Cardiac muscle cell (in vitro differentiated cells and primary cell): ENCODE results near the gene ATPAF2. TPM values are rescaled to one million over a fixed set of nuclear protein-coding genes. Genes with fewer than 3 reads are reported as not detected.

Experiments
- DNase-seq, 2 donors: peaks; one replicate each; pipeline versions ENCODE4 v3.0.0 to v3.0.0-alpha.2; 2010 to 2017; ENCODE audit warnings: low read depth in 1 of 2, low spot score in 1 of 2
- H3K27ac ChIP-seq: fragments of 200-600 bp; sonication (generic); 2 replicates; pipeline ENCODE4 v1.5.1; 2016
- H3K27me3 ChIP-seq: fragments of 200-600 bp; sonication (generic); 2 replicates; pipeline ENCODE4 v1.6.0; 2016; ENCODE audit warnings: control low read depth
- H3K36me3 ChIP-seq: fragments of 200-600 bp; sonication (generic); 2 replicates; pipeline ENCODE4 v1.5.1; 2016; ENCODE audit warnings: control low read depth
- H3K4me1 ChIP-seq: fragments of 200-600 bp; sonication (generic); 2 replicates; pipeline ENCODE4 v1.8.1; 2017; ENCODE audit warnings: low read depth, mild to moderate bottlenecking, mixed run types
- H3K4me3 ChIP-seq: fragments of 200-600 bp; sonication (generic); 2 replicates; pipeline ENCODE4 v1.5.1; 2016; ENCODE audit warnings: mild to moderate bottlenecking
- H3K9me3 ChIP-seq: fragments of 200-600 bp; sonication (generic); 2 replicates; pipeline ENCODE4 v1.5.1; 2017; ENCODE audit warnings: low read depth, mild to moderate bottlenecking, control low read depth
- polyA plus RNA-seq: library from polyadenylated mRNA; unstranded; fragments of >200 nt; fragmentation: Nextera tagmentation; extraction: Ambion mirVana; gene quantifications from 2 replicates; pipeline ENCODE4 v1.2.1, GENCODE V29; 2016
- total RNA-seq: library from RNA; depleted of rRNA; stranded (reverse); fragments of >200 nt; gene quantifications from 2 replicates; pipeline ENCODE4 v1.2.3, GENCODE V29; 2016
- TF ChIP-seq, protein P1 (sequence below): IDR thresholded peaks from 2 replicates; pipeline ENCODE4 v1.5.1; 2012; ENCODE audit warnings: low read depth, mild to moderate bottlenecking, low read length

ATPAF2 gene
- total and polyA plus RNA-seq, 2 experiments from 2014 or later = 40.3 to 49.4 TPM

GRCh38 chr17:18074566-18075272 is 35.8 kb upstream of the ATPAF2 start:
- no peaks in the 10 kb centered on the region for H3K9me3 ChIP-seq
- H3K27me3 ChIP-seq = no peaks in the 10 kb centered on the region
- no peak overlapping the region for H3K4me3 ChIP-seq
- TF ChIP-seq, protein P1, sequence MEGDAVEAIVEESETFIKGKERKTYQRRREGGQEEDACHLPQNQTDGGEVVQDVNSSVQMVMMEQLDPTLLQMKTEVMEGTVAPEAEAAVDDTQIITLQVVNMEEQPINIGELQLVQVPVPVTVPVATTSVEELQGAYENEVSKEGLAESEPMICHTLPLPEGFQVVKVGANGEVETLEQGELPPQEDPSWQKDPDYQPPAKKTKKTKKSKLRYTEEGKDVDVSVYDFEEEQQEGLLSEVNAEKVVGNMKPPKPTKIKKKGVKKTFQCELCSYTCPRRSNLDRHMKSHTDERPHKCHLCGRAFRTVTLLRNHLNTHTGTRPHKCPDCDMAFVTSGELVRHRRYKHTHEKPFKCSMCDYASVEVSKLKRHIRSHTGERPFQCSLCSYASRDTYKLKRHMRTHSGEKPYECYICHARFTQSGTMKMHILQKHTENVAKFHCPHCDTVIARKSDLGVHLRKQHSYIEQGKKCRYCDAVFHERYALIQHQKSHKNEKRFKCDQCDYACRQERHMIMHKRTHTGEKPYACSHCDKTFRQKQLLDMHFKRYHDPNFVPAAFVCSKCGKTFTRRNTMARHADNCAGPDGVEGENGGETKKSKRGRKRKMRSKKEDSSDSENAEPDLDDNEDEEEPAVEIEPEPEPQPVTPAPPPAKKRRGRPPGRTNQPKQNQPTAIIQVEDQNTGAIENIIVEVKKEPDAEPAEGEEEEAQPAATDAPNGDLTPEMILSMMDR = no peak
- no peaks in the 10 kb centered on the region for H3K36me3 ChIP-seq
- no peak for DNase-seq
- no peak overlapping the region for H3K27ac ChIP-seq
- no peaks in the 10 kb centered on the region for H3K4me1 ChIP-seq

DNA sequence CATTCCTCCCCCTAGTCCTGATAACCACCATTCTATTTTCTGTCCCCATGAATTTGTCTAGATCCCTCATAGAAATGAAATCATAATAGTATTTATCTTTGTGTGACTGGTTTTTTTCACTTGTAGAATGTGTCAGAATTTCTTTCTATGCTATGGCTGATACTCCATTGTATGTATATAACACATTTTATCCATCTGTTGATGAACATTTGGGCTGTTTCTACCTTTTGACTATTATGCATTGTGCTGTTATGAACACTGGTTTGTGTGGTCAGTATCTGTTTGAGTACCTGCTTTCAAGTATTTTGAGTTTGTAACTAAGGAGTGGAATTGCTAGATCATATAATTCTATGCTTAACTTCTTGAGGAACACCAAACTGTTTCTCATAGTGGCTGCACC is 32.8 kb upstream of the ATPAF2 start:
- no peak for DNase-seq
- Histone ChIP-seq H3K9me3 (no peaks in the 10 kb centered on the region), H3K4me1 (no peaks in the 10 kb centered on the region), H3K27ac (no peak overlapping the region), H3K36me3 (no peaks in the 10 kb centered on the region), H3K4me3 (no peak overlapping the region), H3K27me3 (no peaks in the 10 kb centered on the region)
- TF ChIP-seq, protein P1 = no peak

DNA sequence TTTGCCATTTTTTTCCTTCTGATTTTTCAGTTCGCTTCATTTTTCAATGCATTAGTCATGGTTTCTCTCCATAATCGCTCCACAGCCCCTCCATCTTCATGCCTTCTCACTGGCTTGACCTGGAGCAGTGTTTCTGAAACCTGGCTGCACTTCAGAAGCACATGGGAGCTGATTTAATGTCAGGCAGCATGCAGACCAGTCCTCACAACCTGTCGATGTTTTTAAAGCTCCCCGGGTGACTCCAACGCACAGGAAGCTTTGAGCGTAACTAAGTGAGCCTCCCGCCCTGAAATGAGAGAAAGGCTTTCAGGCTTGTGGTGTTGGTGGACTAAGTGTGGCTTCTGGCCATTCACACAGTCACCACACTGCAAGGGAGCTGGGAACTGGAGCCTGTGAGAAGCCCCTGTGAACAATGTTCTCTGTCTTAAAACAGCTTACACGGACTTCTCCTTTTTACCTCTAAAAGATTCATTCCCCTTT is 31.9 kb upstream of the ATPAF2 start:
- H3K9me3 ChIP-seq = no peaks in the 10 kb centered on the region
- DNase-seq = peak; percentile 34 to 56
- H3K27me3 ChIP-seq = no peaks in the 10 kb centered on the region
- no peaks in the 10 kb centered on the region for H3K4me1 ChIP-seq
- H3K4me3 ChIP-seq = no peak overlapping the region
- TF ChIP-seq, protein P1 = no peak
- H3K36me3 ChIP-seq = no peaks in the 10 kb centered on the region
- no peak overlapping the region for H3K27ac ChIP-seq

- no peaks in the 10 kb centered on the region for H3K9me3 ChIP-seq
- no peak for DNase-seq
- H3K27me3 ChIP-seq = no peaks in the 10 kb centered on the region
- H3K4me1 ChIP-seq = no peaks in the 10 kb centered on the region
- peaks cover 11% of the 10 kb centered on the region for H3K36me3 ChIP-seq
- H3K4me3 ChIP-seq = no peak overlapping the region
- TF ChIP-seq, protein P1 = no peak
- H3K27ac ChIP-seq = no peak overlapping the region
Observed at GRCh38 chr17:18069101-18069500, 30.1 kb upstream of the ATPAF2 start.

DNA sequence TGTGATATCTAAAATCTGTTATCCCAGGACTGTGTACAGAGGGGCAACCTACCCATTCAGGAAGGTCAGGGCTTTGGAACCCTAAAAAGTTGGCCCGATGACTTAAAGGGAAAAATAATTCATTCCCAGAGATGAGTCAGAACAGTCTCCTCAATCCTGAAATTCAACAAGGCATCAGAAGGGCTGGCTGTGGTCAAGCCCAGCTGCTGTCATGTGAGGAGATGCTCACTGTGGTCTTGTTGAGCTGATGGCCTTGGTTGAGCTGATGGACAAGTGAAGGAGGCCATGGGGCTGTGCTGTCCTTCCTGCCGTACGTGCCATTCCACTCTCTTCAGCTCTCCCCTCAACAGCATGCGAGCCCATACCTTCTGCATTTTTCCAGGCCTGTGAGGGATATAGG is 27.9 kb upstream of the ATPAF2 start:
- Histone ChIP-seq H3K27ac (no peak overlapping the region), H3K27me3 (no peaks in the 10 kb centered on the region), H3K4me1 (no peaks in the 10 kb centered on the region), H3K9me3 (no peaks in the 10 kb centered on the region), H3K36me3 (peaks cover 11% of the 10 kb centered on the region), H3K4me3 (no peak overlapping the region)
- TF ChIP-seq, protein P1 = no peak
- DNase-seq = no peak
